Sigmoid colon (tissue), 7 donors: ENCODE results near the gene MRPS16. TPM values are rescaled to one million over a fixed set of nuclear protein-coding genes. Genes with fewer than 3 reads are reported as not detected.

Source experiments
- DNase-seq: peaks from one replicate; pipeline ENCODE4 v3.0.0-alpha.2; 2019
- H3K27ac ChIP-seq, 4 donors: fragments of 200-600 bp; sonication (generic); one replicate each; pipeline ENCODE4 v1.5.1; 2016 to 2019; ENCODE audit warnings: mild to moderate bottlenecking in 1 of 4
- H3K27me3 ChIP-seq, 3 donors: fragments of 200-600 bp; sonication (generic); one replicate each; pipeline ENCODE4 v1.5.1; 2019; ENCODE audit warnings: mild to moderate bottlenecking in 1 of 3
- H3K36me3 ChIP-seq, 4 donors: fragments of 200-600 bp; sonication (generic); one replicate each; pipeline ENCODE4 v1.5.1; 2016 to 2019
- H3K4me1 ChIP-seq, 4 donors: fragments of 200-600 bp; sonication (generic); one replicate each; pipeline ENCODE4 v1.5.1; 2017 to 2019
- H3K4me3 ChIP-seq, 4 donors: fragments of 200-600 bp; sonication (generic); one replicate each; pipeline ENCODE4 v1.5.1; 2017 to 2019; ENCODE audit warnings: mild to moderate bottlenecking in 2 of 4, moderate library complexity in 1 of 4
- H3K9me3 ChIP-seq, 4 donors: fragments of 200-600 bp in 3 of 4; sonication (generic) in 3 of 4; one replicate each; pipeline versions ENCODE4 v1.5.1 to v1.6.1; 2013 to 2019
- CTCF ChIP-seq, 4 experiments: fragments of 450-650 bp in 3 of 4; fragments of 200-600 bp in 1 of 4; IDR thresholded peaks; one replicate each; pipeline ENCODE4 v1.5.1; 2016 to 2019; ENCODE audit warnings: antibody characterized with exemption in 4 of 4, mild to moderate bottlenecking in 3 of 4, moderate library complexity in 2 of 4
- EP300 ChIP-seq, 4 donors: sonication (generic); formaldehyde crosslinking; IDR thresholded peaks; one replicate each; pipeline ENCODE4 v1.6.1; 2017; ENCODE audit warnings: antibody characterized with exemption in 4 of 4
- POLR2A ChIP-seq, 2 donors: fragments of 450-650 bp; IDR thresholded peaks; one replicate each; pipeline ENCODE4 v1.6.1; 2016; ENCODE audit warnings: antibody characterized with exemption in 2 of 2, mild to moderate bottlenecking in 2 of 2, moderate library complexity in 2 of 2
- POLR2AphosphoS5 ChIP-seq, 4 donors: sonication (generic); formaldehyde crosslinking; IDR thresholded peaks; one replicate each; pipeline ENCODE4 v1.6.1; 2017; ENCODE audit warnings: antibody characterized with exemption in 4 of 4
- WGBS, 2 donors: extraction: QIAGEN DNeasy Blood & Tissue Kit; methylation state at CpG; one replicate each; pipeline ENCODE4 v1.1.7; 2013; 5-methylcytosine and 5-hydroxymethylcytosine counted together
- intact Hi-C: fragments of 100-400 bp; cut with DNase I; formaldehyde crosslinking; loops from one replicate; pipeline ENCODE4 v1.15.1; 2023
- polyA plus RNA-seq, 3 donors: library from polyadenylated mRNA; stranded (reverse); fragments of 200-250 nt; gene quantifications; one replicate each; pipeline ENCODE4 v1.2.3, GENCODE V29; 2013
- total RNA-seq, 4 donors: library from RNA; depleted of rRNA; stranded (reverse); fragments of >200 nt; gene quantifications; one replicate each; pipeline ENCODE4 v1.1.0, GENCODE V29; 2016
- donor health status: healthy with polysubstance abuse.
- donor health status: Bipolar disorder and iron deficiency.
- donor health status: healthy.

Gene MRPS16
- total and polyA plus RNA-seq, 7 donors: 29.2 to 101 (median 40.0) TPM

- peaks cover 0 to 6% (median 2%) of the 10 kb centered on the region in 4 donors for H3K36me3 ChIP-seq
- intact Hi-C loops: no loop called here
These were observed 25.8 kb downstream of the MRPS16 start for GRCh38 chr10:73226663-73227062.

GRCh38 chr10:73225518-73225917, 26.9 kb downstream of the MRPS16 start:
- TF ChIP-seq POLR2AphosphoS5 (IDR thresholded peaks at IDR 0.05) (no peak), EP300 (IDR thresholded peaks at IDR 0.05) (no peak), CTCF (IDR thresholded peaks at IDR 0.05) (no peak), POLR2A (IDR thresholded peaks at IDR 0.05) (no peak)
- DNase-seq: no peak
- intact Hi-C loops: no loop called here
- no peaks in the 10 kb centered on the region for H3K4me1 ChIP-seq
- no peaks in the 10 kb centered on the region for H3K9me3 ChIP-seq
- H3K27me3 ChIP-seq: no peaks in the 10 kb centered on the region
- no peak overlapping the region for H3K4me3 ChIP-seq
- no peak overlapping the region for H3K27ac ChIP-seq
- H3K36me3 ChIP-seq: peaks cover 0 to 3% (median 0%) of the 10 kb centered on the region in 4 donors

More at GRCh38 chr10:73226663-73227062, 25.8 kb downstream of the MRPS16 start:
- Histone ChIP-seq H3K27me3 (no peaks in the 10 kb centered on the region), H3K4me3 (no peak overlapping the region), H3K4me1 (no peaks in the 10 kb centered on the region), H3K27ac (no peak overlapping the region), H3K9me3 (no peaks in the 10 kb centered on the region)
- DNase-seq: no peak
- TF ChIP-seq POLR2A (IDR thresholded peaks at IDR 0.05) (no peak), EP300 (IDR thresholded peaks at IDR 0.05) (no peak), CTCF (IDR thresholded peaks at IDR 0.05) (no peak), POLR2AphosphoS5 (IDR thresholded peaks at IDR 0.05) (no peak)

GRCh38 chr10:73220989-73221388, 31.5 kb downstream of the MRPS16 start:
- Histone ChIP-seq H3K4me3 (no peak overlapping the region), H3K4me1 (no peaks in the 10 kb centered on the region), H3K36me3 (peaks cover 0 to 32% (median 10%) of the 10 kb centered on the region in 4 donors), H3K27me3 (no peaks in the 10 kb centered on the region), H3K27ac (no peak overlapping the region), H3K9me3 (no peaks in the 10 kb centered on the region)
- no peak for DNase-seq
- TF ChIP-seq EP300 (IDR thresholded peaks at IDR 0.05) (no peak), POLR2AphosphoS5 (IDR thresholded peaks at IDR 0.05) (no peak), POLR2A (IDR thresholded peaks at IDR 0.05) (no peak), CTCF (IDR thresholded peaks at IDR 0.05) (no peak)
- intact Hi-C loops: no loop called here
- 96 to 99% methylated on average over 1 of the region's 1 CpG for WGBS, 2 donors

- intact Hi-C loops: no loop called here
- no peak for TF ChIP-seq POLR2AphosphoS5 (IDR thresholded peaks at IDR 0.05)
- TF ChIP-seq POLR2A (IDR thresholded peaks at IDR 0.05): no peak
- no peak for TF ChIP-seq CTCF (IDR thresholded peaks at IDR 0.05)
- TF ChIP-seq EP300 (IDR thresholded peaks at IDR 0.05): no peak
- H3K27ac ChIP-seq: no peak overlapping the region
- no peaks in the 10 kb centered on the region for H3K27me3 ChIP-seq
- no peak overlapping the region for H3K4me3 ChIP-seq
- peaks cover 0 to 32% (median 10%) of the 10 kb centered on the region in 4 donors for H3K36me3 ChIP-seq
- no peaks in the 10 kb centered on the region for H3K4me1 ChIP-seq
- DNase-seq: no peak
- H3K9me3 ChIP-seq: no peaks in the 10 kb centered on the region
These were observed 33.1 kb downstream of the MRPS16 start for GRCh38 chr10:73219384-73219783.

- 87 to 89% methylated on average over 2 of the region's 2 CpGs for WGBS, 2 donors
- Histone ChIP-seq H3K27ac (no peak overlapping the region), H3K36me3 (peaks cover 0 to 32% (median 10%) of the 10 kb centered on the region in 4 donors), H3K4me3 (no peak overlapping the region), H3K27me3 (no peaks in the 10 kb centered on the region), H3K4me1 (no peaks in the 10 kb centered on the region), H3K9me3 (no peaks in the 10 kb centered on the region)
- intact Hi-C loops: no loop called here
- TF ChIP-seq POLR2AphosphoS5 (IDR thresholded peaks at IDR 0.05): no peak
- TF ChIP-seq CTCF (IDR thresholded peaks at IDR 0.05): no peak
- TF ChIP-seq POLR2A (IDR thresholded peaks at IDR 0.05): no peak
- no peak for TF ChIP-seq EP300 (IDR thresholded peaks at IDR 0.05)
- DNase-seq: no peak
These were observed 33.8 kb downstream of the MRPS16 start for GRCh38 chr10:73218431-73219191.
